Keratinocyte (primary cell): Measurements from ENCODE around the gene TMEM129. TPM values are rescaled to one million over a fixed set of nuclear protein-coding genes. Genes with fewer than 3 reads are reported as not detected.
A peak's percentile ranks its signal among the peaks of the same experiment; 100 is the strongest.

Experiments
- DNase-seq: peaks from one replicate; pipeline ENCODE4 v3.0.0-alpha.2; 2011; ENCODE audit warnings: low read depth, missing footprints, low spot score
- FAIRE-seq: peaks from 2 replicates; lab custom pipeline; 2011; peaks lifted over from hg19 to GRCh38; lab: Jason Lieb, UNC
- H2AFZ ChIP-seq: 2 replicates; pipeline ENCODE4 v1.6.0; 2012; ENCODE audit warnings: low read length, control low read depth, inconsistent platforms; ENCODE audit not compliant: control insufficient read depth
- H3K27ac ChIP-seq: 2 replicates; pipeline ENCODE4 v1.5.1; 2011; ENCODE audit warnings: low read length; ENCODE audit not compliant: control insufficient read depth, insufficient read depth
- H3K27me3 ChIP-seq: 3 replicates; pipeline ENCODE4 v1.6.0; 2011; ENCODE audit warnings: low read length; ENCODE audit not compliant: control insufficient read depth, insufficient read depth; ENCODE audit errors: extremely low read depth
- H3K36me3 ChIP-seq, 2 experiments: 2 replicates in 1 of 2; 3 replicates in 1 of 2; pipeline ENCODE4 v1.5.1; 2011; ENCODE audit warnings: low read length in 2 of 2, mild to moderate bottlenecking in 1 of 2; ENCODE audit not compliant: control insufficient read depth in 2 of 2, insufficient read depth in 2 of 2; ENCODE audit errors: extremely low read depth in 1 of 2
- H3K4me1 ChIP-seq: 3 replicates; pipeline ENCODE4 v1.5.1; 2011; ENCODE audit warnings: low read length; ENCODE audit not compliant: control insufficient read depth, insufficient read depth; ENCODE audit errors: extremely low read depth
- H3K4me2 ChIP-seq: 3 replicates; pipeline ENCODE4 v1.6.0; 2011; ENCODE audit warnings: low read depth, low read length; ENCODE audit not compliant: control insufficient read depth, insufficient read depth; ENCODE audit errors: extremely low read depth
- H3K4me3 ChIP-seq, 3 experiments: fragments of 200-600 bp in 1 of 3; sonication (generic) in 1 of 3; 2 replicates in 2 of 3; 3 replicates in 1 of 3; pipeline ENCODE4 v1.5.1; 2011 to 2016; ENCODE audit warnings: low read length in 3 of 3, mild to moderate bottlenecking in 3 of 3, control low read depth in 2 of 3, inconsistent platforms in 1 of 3, low read depth in 1 of 3, mixed read lengths in 1 of 3, mixed run types in 1 of 3, moderate library complexity in 1 of 3; ENCODE audit not compliant: control insufficient read depth in 2 of 3, insufficient read depth in 2 of 3; ENCODE audit errors: extremely low read depth in 1 of 3
- H3K79me2 ChIP-seq: 2 replicates; pipeline ENCODE4 v1.6.0; 2012; ENCODE audit warnings: low read length; ENCODE audit not compliant: control insufficient read depth, insufficient read depth
- H3K9ac ChIP-seq: 3 replicates; pipeline ENCODE4 v1.6.0; 2011; ENCODE audit warnings: low read length; ENCODE audit not compliant: control insufficient read depth, insufficient read depth; ENCODE audit errors: extremely low read depth
- H3K9me1 ChIP-seq: 3 replicates; pipeline ENCODE4 v1.6.0; 2011; ENCODE audit warnings: low read length; ENCODE audit not compliant: control insufficient read depth, insufficient read depth; ENCODE audit errors: extremely low read depth
- H3K9me3 ChIP-seq: 2 replicates; pipeline ENCODE4 v1.5.1; 2012; ENCODE audit warnings: low read depth, low read length; ENCODE audit not compliant: control insufficient read depth
- H4K20me1 ChIP-seq: 3 replicates; pipeline ENCODE4 v1.6.0; 2011; ENCODE audit warnings: low read length; ENCODE audit not compliant: control insufficient read depth, insufficient read depth; ENCODE audit errors: extremely low read depth
- CTCF ChIP-seq, 3 experiments: IDR thresholded peaks in 1 of 3; conservative IDR thresholded peaks in 1 of 3; optimal IDR thresholded peaks in 1 of 3; 2 replicates in 2 of 3; 3 replicates in 1 of 3; pipeline versions ENCODE3 to v1.5.1; 2011; ENCODE audit warnings: low read length in 3 of 3, mild to moderate bottlenecking in 3 of 3, moderate library complexity in 2 of 3, control low read depth in 1 of 3, inconsistent platforms in 1 of 3; ENCODE audit not compliant: insufficient read depth in 2 of 3; ENCODE audit errors: extremely low read depth in 1 of 3
- EZH2 ChIP-seq: IDR thresholded peaks from one replicate; pipeline ENCODE4 v1.6.1; 2012; ENCODE audit warnings: inconsistent platforms, mild to moderate bottlenecking, low read length, moderate library complexity
- dilution Hi-C: fragments of 300-500 bp; cut with MboI; formaldehyde crosslinking; loops from one replicate; pipeline ENCODE4 v1.7.0; 2020; ENCODE audit warnings: low sequenced_read_pairs; ENCODE audit not compliant: extremely low pct_ligation_motif_present
- polyA plus RNA-seq, 5 experiments: library from polyadenylated mRNA; depleted of rRNA in 3 of 5; stranded (reverse) in 3 of 5; stranded (forward) in 1 of 5; unstranded in 1 of 5; fragments of >200 nt; gene quantifications; 1 replicate in 1 of 5; 2 replicates in 3 of 5; 3 replicates in 1 of 5; pipeline versions ENCODE4 v1.2.1 to v1.2.3, GENCODE V29; 2011 to 2012; ENCODE audit warnings: missing spikeins in 2 of 5, low read depth in 1 of 5, low replicate concordance in 1 of 5

Gene TMEM129
- polyA plus RNA-seq, 1 donor (not counting 4 experiments of a cell fraction or from before 2014, with no cell fraction given) = 11.7 TPM

- H3K9me3 ChIP-seq = no peaks in the 10 kb centered on the region
- H3K4me2 ChIP-seq = peak overlapping the region; percentile 32
- no peak for DNase-seq
- H3K27me3 ChIP-seq = no peaks in the 10 kb centered on the region
- dilution Hi-C loops = no loop called here
- peak overlapping the region in 1 of 3 experiments; percentile 8 for H3K4me3 ChIP-seq
- no peaks in the 10 kb centered on the region for H4K20me1 ChIP-seq
- no peaks in the 10 kb centered on the region for H3K9me1 ChIP-seq
- H2AFZ ChIP-seq = no peak overlapping the region
- H3K27ac ChIP-seq = no peak overlapping the region
- TF ChIP-seq EZH2 (no peak), CTCF (optimal IDR thresholded peaks at IDR 0.05 in 1 of 3, IDR thresholded peaks at IDR 0.05 in 1 of 3, conservative IDR thresholded peaks at IDR 0.05 in 1 of 3; ENCODE audit: extremely low read depth in 1 of 3, insufficient read depth in 2 of 3, low read length in 3 of 3) (no peak)
- no peaks in the 10 kb centered on the region for H3K36me3 ChIP-seq
- no peaks in the 10 kb centered on the region for H3K79me2 ChIP-seq
- H3K4me1 ChIP-seq = peaks cover 36% of the 10 kb centered on the region
- no peak overlapping the region for H3K9ac ChIP-seq
- no peak for FAIRE-seq
Observed at GRCh38 chr4:1767061-1767769, 46.1 kb upstream of the TMEM129 start.

GRCh38 chr4:1766106-1767060 lies 45.3 kb upstream of the TMEM129 start:
- Histone ChIP-seq H3K9me3 (no peaks in the 10 kb centered on the region), H3K27ac (no peak overlapping the region), H3K27me3 (no peaks in the 10 kb centered on the region), H3K4me1 (peaks cover 28% of the 10 kb centered on the region), H3K4me2 (no peak overlapping the region), H3K9me1 (no peaks in the 10 kb centered on the region), H2AFZ (no peak overlapping the region), H3K79me2 (no peaks in the 10 kb centered on the region), H4K20me1 (no peaks in the 10 kb centered on the region), H3K9ac (no peak overlapping the region), H3K4me3 (no peak overlapping the region), H3K36me3 (no peaks in the 10 kb centered on the region)
- TF ChIP-seq EZH2 = no peak
- no peak for TF ChIP-seq CTCF (optimal IDR thresholded peaks at IDR 0.05 in 1 of 3, IDR thresholded peaks at IDR 0.05 in 1 of 3, conservative IDR thresholded peaks at IDR 0.05 in 1 of 3; ENCODE audit: extremely low read depth in 1 of 3, insufficient read depth in 2 of 3, low read length in 3 of 3)
- no peak for FAIRE-seq
- DNase-seq = no peak
- dilution Hi-C loops = no loop called here
